SU-DHL-6 (cell line): ENCODE measurements around the gene AGAP1.
"Not testable (repeated sequence)": the region's sequence is repeated elsewhere in the genome, so short reads cannot be mapped to it uniquely, and the experiment has no call there.

Experiments
- H2AFZ ChIP-seq: fragments of 200-600 bp; sonication (generic); 2 replicates; pipeline ENCODE4 v1.6.1; 2014; ENCODE audit warnings: low read depth, mild to moderate bottlenecking, moderate library complexity, mixed read lengths, antibody characterized with exemption, low read length; ENCODE audit not compliant: severe bottlenecking
- H3F3A ChIP-seq: fragments of 200-600 bp; shearing (Covaris generic); 2 replicates; pipeline ENCODE4 v1.6.0; 2016; ENCODE audit warnings: antibody characterized with exemption, mild to moderate bottlenecking; ENCODE audit not compliant: insufficient read depth
- H3K27ac ChIP-seq: fragments of 200-600 bp; sonication (generic); 2 replicates; pipeline ENCODE4 v1.5.1; 2016; ENCODE audit warnings: low read depth, mild to moderate bottlenecking, low read length, moderate library complexity, mixed read lengths
- H3K27me3 ChIP-seq: fragments of 200-600 bp; sonication (generic), shearing (Covaris generic); 2 replicates; pipeline ENCODE4 v1.6.0; 2014; ENCODE audit warnings: mild to moderate bottlenecking, low read length
- H3K36me3 ChIP-seq: fragments of 200-600 bp; sonication (generic); 2 replicates; pipeline ENCODE4 v1.6.1; 2014; ENCODE audit warnings: mild to moderate bottlenecking, low read length, mixed read lengths
- H3K4me2 ChIP-seq: fragments of 300-600, 200-600 bp; shearing (Covaris generic), sonication (generic); 2 replicates; pipeline ENCODE4 v1.6.0; 2014; ENCODE audit warnings: low read length, low read depth, mild to moderate bottlenecking; ENCODE audit not compliant: poor library complexity, severe bottlenecking
- H3K4me3 ChIP-seq: fragments of 200-600 bp; sonication (generic); 2 replicates; pipeline ENCODE4 v1.5.1; 2014; ENCODE audit warnings: antibody characterized with exemption, low read length, mild to moderate bottlenecking, mixed read lengths; ENCODE audit not compliant: insufficient read depth, poor library complexity, severe bottlenecking
- H3K79me2 ChIP-seq: fragments of 200-600 bp; sonication (generic); 2 replicates; pipeline ENCODE4 v1.6.1; 2014; ENCODE audit warnings: mild to moderate bottlenecking, low read length, moderate library complexity; ENCODE audit not compliant: insufficient read depth
- H3K9ac ChIP-seq: fragments of 200-600 bp; sonication (generic); 2 replicates; pipeline ENCODE4 v1.7.0; 2014; ENCODE audit warnings: mild to moderate bottlenecking, low read length
- H3K9me2 ChIP-seq: fragments of 200-600 bp; sonication (generic); replicated peaks from 2 replicates; pipeline ENCODE4 v1.6.1; 2014; ENCODE audit warnings: low read length; ENCODE audit not compliant: insufficient read depth
- H3K9me3 ChIP-seq: fragments of 200-600 bp; sonication (generic); 2 replicates; pipeline ENCODE4 v1.6.1; 2014; ENCODE audit warnings: low read length, mixed read lengths; ENCODE audit not compliant: insufficient read depth
- H4K20me1 ChIP-seq: fragments of 200-600 bp; sonication (generic); 2 replicates; pipeline ENCODE4 v1.6.1; 2014; ENCODE audit warnings: low read depth, mild to moderate bottlenecking, antibody characterized with exemption, low read length, moderate library complexity, mixed read lengths
- EZH2phosphoT487 ChIP-seq: fragments of 200-600 bp; sonication (generic), shearing (Covaris generic); conservative IDR thresholded peaks from 2 replicates; pipeline ENCODE4 v1.6.1; 2018; ENCODE audit warnings: mild to moderate bottlenecking, antibody characterized with exemption, low read length, moderate library complexity, mixed read lengths
- TF ChIP-seq, protein P1 (sequence below): fragments of 200-600 bp; sonication (generic); IDR thresholded peaks from one replicate; pipeline ENCODE4 v1.5.1; 2017; ENCODE audit warnings: antibody characterized with exemption, mild to moderate bottlenecking, low read length, moderate library complexity; ENCODE audit not compliant: insufficient read depth, poor library complexity, severe bottlenecking

The AGAP1 gene

DNA sequence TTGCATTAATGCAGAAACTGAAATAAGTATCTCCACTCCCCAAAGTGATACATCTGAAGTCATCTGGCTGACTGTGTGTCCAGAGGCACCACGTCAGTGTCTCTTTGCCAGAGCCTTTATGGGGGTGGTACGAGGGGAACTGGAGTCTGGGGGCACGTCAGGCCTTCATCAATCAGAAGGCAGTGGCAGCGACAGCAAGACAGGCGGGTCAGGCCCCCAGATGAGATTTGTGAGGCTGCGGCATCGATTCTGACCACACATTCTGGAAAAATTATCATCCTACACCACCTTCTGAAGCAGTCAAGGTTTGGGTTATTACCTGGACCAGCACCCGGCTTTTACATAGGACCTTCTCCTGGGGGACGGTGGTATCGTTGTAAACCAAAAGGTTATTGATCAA, 450.7 kb downstream of the AGAP1 start:
- H3K27ac ChIP-seq, result no peak overlapping the region
- no peaks in the 10 kb centered on the region for H3K36me3 ChIP-seq
- no peak overlapping the region for H3K4me2 ChIP-seq
- H4K20me1 ChIP-seq, result no peaks in the 10 kb centered on the region
- no peaks in the 10 kb centered on the region for H3F3A ChIP-seq
- no peak overlapping the region for H3K4me3 ChIP-seq
- no peak overlapping the region for H2AFZ ChIP-seq
- no peaks in the 10 kb centered on the region for H3K79me2 ChIP-seq
- H3K9ac ChIP-seq, result no peak overlapping the region
- TF ChIP-seq, protein P1, sequence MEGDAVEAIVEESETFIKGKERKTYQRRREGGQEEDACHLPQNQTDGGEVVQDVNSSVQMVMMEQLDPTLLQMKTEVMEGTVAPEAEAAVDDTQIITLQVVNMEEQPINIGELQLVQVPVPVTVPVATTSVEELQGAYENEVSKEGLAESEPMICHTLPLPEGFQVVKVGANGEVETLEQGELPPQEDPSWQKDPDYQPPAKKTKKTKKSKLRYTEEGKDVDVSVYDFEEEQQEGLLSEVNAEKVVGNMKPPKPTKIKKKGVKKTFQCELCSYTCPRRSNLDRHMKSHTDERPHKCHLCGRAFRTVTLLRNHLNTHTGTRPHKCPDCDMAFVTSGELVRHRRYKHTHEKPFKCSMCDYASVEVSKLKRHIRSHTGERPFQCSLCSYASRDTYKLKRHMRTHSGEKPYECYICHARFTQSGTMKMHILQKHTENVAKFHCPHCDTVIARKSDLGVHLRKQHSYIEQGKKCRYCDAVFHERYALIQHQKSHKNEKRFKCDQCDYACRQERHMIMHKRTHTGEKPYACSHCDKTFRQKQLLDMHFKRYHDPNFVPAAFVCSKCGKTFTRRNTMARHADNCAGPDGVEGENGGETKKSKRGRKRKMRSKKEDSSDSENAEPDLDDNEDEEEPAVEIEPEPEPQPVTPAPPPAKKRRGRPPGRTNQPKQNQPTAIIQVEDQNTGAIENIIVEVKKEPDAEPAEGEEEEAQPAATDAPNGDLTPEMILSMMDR, result no peak
- TF ChIP-seq EZH2phosphoT487, result no peak
- no peaks in the 10 kb centered on the region for H3K27me3 ChIP-seq
- no peaks in the 10 kb centered on the region for H3K9me3 ChIP-seq
- no peaks in the 10 kb centered on the region for H3K9me2 ChIP-seq

- no peaks in the 10 kb centered on the region for H3K9me3 ChIP-seq
- no peaks in the 10 kb centered on the region for H3F3A ChIP-seq
- H3K27ac ChIP-seq, result no peak overlapping the region
- no peak overlapping the region for H3K4me2 ChIP-seq
- no peaks in the 10 kb centered on the region for H3K79me2 ChIP-seq
- no peaks in the 10 kb centered on the region for H3K27me3 ChIP-seq
- H3K4me3 ChIP-seq, result no peak overlapping the region
- no peaks in the 10 kb centered on the region for H4K20me1 ChIP-seq
- TF ChIP-seq, protein P1, result no peak
- no peak for TF ChIP-seq EZH2phosphoT487
- H2AFZ ChIP-seq, result no peak overlapping the region
- no peak overlapping the region for H3K9ac ChIP-seq
- no peaks in the 10 kb centered on the region for H3K9me2 ChIP-seq
- H3K36me3 ChIP-seq, result no peaks in the 10 kb centered on the region
Measured at GRCh38 chr2:235945608-235946140, 451.8 kb downstream of the AGAP1 start.

GRCh38 chr2:235946590-235946989, 452.7 kb downstream of the AGAP1 start:
- H3F3A ChIP-seq, result no peaks in the 10 kb centered on the region
- TF ChIP-seq, protein P1, result no peak
- no peak for TF ChIP-seq EZH2phosphoT487

DNA sequence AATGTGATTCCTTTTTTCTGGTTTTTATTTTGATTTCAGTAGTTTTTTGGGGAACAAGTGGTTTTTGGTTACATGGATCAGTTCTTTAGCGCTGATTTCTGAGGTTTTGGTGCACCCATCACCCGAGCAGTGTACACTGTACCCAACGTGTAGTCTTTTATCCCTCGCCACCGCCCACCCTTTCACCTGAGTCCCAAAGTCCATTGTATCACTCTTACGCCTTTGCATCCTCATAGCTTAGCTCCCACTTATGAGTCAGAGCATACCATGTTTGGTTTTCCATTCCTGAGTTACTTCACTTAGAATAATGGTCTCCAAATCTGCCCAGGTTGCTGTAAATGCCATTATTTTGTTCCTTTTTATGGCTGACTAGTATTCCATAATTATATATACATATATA, 453.2 kb downstream of the AGAP1 start:
- not testable (repeated sequence) for H3K9ac ChIP-seq, H3K27me3 ChIP-seq, H3K4me2 ChIP-seq, H3K27ac ChIP-seq, H3K9me3 ChIP-seq, H3K9me2 ChIP-seq, H3K36me3 ChIP-seq, H4K20me1 ChIP-seq, H2AFZ ChIP-seq, H3F3A ChIP-seq, H3K79me2 ChIP-seq, H3K4me3 ChIP-seq

More at GRCh38 chr2:235946590-235946989, 452.7 kb downstream of the AGAP1 start:
- no peak overlapping the region for H3K9ac ChIP-seq
- no peaks in the 10 kb centered on the region for H3K9me2 ChIP-seq
- H3K9me3 ChIP-seq, result no peaks in the 10 kb centered on the region
- H3K4me2 ChIP-seq, result no peak overlapping the region
- H3K27me3 ChIP-seq, result no peaks in the 10 kb centered on the region
- H2AFZ ChIP-seq, result no peak overlapping the region
- H3K79me2 ChIP-seq, result no peaks in the 10 kb centered on the region
- no peak overlapping the region for H3K27ac ChIP-seq
- H3K36me3 ChIP-seq, result no peaks in the 10 kb centered on the region
- H3K4me3 ChIP-seq, result no peak overlapping the region
- H4K20me1 ChIP-seq, result no peaks in the 10 kb centered on the region
